ENCODE results near the gene TMEM200A.

Gene TMEM200A

DNA sequence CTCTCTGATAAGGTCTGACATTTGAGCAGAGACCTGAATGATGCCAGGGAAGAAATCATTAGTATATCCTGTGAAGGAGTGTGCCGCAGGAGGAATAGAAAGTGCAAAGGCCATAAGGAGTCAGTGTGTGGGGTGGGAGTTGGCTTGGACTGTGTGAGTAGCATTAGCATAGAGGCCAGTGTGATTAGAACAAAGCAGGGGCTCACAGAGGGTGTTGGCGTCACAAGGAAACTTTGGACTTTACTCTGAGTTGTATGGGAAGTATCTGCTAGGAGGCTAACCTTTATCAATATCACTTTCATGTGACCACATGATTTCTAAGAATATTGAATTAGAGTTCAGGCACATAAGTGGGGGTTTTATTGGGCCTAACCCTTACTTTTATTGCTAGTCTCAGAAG lies 12.1 kb downstream of the TMEM200A start:
- no peak for DNase-seq (ENCODE audit: low read depth)

DNA sequence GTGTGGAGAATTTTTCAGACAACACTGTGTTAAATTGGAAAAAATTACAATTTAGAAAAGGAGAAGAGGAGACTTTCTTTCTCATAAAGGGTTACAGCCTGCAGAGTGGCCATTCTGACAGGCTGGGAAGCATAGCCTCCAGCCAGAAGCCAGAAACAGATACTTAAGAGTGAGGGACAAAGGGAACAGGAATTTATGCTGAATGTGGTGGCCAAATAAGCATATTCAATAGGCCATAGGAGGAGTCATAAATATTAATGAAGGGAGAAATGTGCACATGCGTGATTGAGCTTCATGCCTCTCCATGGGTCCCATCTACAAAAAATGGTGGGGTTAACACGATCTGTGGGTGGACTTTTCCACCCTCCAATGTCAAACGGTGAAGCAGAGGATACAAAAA lies 13.4 kb downstream of the TMEM200A start:
- no peak for DNase-seq (ENCODE audit: low read depth)

DNA sequence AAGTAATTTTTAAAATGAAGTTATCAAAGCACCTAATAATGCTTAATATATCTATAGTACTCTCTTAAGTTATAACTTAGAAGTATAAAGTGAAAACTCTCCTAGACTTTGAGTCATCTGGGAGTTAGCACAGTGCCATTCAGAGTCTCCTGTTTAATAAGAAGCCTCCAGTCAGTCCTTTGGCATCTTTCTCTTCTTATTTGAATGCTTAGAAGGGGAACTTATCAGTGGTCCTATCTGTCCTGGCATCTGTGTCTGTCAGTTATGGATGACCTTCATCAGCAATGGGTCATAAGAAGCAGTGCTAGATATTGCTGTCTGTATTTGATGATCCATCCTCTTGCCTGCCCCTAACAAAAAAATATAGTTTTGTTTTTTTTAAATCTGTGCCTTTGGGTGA lies 15.2 kb downstream of the TMEM200A start:
- DNase-seq (ENCODE audit: low read depth) = no peak

DNA sequence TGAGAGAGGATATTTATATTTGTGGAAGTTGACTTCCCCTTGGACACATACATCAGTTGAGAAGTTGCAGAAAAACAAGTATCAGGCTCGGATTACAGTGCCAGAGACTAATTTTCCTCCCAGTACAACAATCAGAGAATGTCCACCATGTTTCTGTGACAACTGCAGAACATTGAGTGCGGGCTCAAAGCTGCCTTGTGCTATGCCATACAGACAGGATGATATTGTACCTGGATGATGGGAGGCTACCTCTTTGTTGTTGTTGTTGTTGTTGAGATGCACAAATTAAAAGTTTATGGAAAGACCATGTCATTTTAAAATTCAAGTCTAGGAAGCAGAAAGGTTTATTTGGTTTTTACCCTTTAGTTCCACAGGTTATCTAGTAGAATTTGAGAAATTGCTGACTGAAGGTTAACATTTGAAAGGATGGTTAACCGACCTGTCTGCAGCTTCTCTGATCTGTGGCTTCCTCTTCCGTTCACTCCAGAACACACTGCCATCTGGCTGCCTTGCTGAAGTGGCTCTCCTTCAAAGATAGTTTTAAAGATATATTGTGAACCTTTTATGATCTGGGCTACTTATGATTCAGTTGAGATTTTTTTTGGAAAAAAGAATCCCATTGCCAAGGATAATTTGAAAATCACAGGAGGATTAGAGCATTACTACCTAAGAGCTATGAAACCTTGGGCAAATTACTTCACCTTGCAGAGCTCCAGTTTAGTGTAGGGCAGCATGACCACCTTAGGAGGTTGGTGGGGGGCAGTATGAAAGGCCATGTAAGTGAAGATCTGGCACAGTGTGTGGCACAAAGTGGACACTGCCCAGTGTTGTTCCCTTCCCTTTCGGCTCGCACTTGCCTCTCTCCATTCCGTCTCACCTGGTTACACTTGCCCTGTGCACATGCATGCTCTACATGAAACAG lies 15.9 kb downstream of the TMEM200A start:
- no peak for DNase-seq (ENCODE audit: low read depth)

DNA sequence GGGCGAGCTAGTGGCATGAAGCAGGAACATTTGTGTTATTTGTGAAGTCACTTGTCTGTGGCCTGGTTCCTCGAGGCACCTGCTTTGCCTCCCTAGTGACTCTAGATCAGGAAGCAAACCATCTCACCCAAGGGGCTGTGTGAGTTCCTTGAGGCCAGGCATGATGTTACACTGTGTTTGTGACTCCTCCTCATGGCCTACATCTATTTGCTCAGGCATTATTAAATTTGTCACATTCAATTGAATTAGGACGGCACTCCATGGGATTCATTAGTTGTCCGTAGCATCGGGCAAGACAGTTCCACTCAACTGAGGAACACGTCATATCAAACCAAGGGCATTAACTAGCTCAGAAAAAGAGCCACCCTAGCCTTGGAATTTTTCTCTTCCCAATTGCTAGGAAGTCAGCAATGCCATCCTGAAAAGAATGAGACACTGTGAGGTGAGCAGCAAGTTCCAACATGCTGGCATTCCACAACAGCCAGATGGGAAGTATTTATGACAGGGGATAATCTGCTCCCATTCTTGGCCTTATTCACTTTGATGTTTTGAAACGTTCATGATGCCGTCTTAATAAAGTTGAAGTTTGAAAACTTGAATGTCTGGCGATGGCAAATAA lies 17.2 kb downstream of the TMEM200A start:
- no peak for DNase-seq (ENCODE audit: low read depth)

DNA sequence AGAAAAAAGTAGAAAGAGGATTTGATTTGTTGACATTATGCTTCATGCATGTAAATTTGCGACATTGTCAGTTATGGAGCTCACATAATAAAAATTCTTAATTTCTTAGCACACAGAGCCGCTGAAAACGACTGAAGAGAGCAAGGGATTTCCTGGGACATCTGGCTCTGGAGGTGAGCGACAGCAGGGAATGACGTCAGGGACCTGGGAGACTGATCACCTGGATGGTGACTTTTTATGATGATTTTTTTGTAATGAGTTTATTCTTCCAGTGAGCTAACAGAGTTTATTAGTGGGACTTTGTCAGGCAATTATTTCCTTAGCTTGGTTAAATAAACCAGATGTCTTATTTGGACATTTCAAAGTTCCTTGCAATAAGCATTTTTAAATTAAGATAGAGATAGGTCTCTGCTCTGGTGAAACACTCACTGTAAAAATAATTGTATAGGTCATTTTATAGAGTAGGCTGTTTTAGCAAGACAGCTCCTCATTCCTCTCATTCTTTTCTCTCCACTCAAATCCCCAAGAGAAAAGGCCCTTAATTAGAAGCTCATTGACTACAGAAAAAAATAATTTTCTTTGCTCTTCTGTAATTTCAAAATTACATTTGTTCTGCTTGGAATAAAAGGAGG lies 19.4 kb downstream of the TMEM200A start:
- DNase-seq (ENCODE audit: low read depth) = no peak

DNA sequence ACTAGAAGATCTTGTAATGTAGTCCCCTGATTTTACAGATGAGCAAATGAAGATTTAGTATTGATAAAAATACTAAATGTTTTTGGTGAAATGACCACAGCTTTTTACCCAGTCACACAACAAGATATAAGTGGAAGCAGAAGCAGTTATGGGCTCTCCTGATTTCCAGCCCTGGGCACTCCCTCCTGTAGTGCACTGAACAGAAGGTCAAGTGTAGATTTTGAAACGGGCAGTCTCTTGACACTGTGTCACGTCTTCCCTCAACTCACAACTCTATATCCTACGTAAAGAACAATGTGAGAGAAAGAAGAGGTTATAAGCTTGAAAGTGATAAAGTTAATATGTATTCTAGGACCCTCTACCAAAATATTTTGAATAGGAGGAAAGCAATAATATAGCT lies 23.3 kb downstream of the TMEM200A start:
- no peak for DNase-seq (ENCODE audit: low read depth)

DNA sequence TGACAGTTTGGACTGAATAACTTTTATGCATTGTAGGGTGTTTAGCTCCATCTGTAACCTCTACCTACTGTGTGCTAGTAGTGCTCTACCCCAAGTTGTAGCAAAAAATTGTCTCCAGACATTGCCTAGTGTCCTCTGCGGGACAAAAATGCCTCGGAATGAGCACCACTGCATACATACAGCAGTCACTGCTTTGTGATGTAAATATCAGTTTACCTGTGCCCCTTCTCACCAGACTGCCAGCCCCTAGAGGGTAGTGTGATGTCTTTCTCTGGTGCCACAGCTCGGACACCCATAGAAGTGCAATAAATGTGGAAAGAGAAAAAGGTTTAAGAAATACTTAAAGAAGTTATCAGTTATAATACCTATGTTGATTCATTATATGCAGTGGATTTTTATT lies 25.1 kb downstream of the TMEM200A start:
- no peak for DNase-seq (ENCODE audit: low read depth)

DNA sequence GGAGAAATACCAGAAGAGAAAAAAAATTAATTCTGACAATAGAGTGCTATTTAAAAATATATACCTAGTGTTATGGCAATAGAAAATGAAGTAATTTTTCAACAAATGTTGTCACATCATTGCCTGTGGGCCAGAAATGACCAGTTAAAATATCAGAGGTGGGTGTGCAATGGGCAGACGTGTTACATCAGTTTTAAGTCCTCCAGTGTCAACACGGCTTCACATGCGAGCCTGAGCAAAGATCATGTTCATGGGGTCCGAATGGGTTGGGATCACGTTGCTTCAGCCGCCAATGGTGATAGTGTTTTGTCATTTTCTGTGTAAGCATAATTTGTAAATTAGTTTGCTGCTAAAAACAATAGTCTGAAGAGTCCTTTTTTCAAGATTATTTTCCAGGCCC lies 27.5 kb downstream of the TMEM200A start:
- no peak for DNase-seq (ENCODE audit: low read depth)

DNA sequence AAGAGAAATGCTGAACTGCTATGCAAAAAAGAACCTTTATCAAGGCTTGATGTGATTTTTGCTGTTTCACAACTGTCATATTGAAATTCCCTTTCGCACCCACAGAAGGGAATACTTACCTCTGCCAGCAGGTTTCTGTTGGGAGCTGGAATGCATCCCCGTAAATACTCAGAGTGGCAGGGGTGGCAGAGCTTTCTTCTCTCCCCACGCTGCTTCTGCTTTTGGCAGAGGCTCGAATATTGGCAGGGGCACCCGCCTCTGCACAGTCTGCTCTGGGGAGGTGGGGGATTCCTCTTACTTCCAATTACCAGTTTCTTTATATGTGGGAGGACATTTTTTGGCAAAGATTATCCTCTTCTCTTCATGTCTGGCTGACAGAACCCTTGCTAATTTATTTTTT lies 28.4 kb downstream of the TMEM200A start:
- no peak for DNase-seq (ENCODE audit: low read depth)

DNA sequence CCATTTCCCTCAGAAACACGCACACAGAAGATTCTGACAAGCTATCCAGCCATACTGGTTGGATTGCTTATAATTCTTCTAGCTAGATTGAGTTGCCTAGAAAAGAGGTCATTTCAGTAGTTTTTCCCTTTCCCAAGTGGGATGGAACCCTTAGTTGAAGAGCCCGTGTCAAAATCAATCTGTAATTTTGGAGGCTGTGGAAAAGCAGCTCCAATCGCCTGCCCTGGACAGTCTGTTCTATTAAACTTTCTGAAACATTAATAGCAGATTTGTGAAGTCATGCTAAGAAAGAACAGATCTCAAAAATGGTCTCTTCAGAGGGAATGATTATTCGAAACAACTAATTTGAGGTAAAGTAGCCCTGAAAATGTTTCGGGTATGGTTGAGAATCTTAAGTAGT lies 29.3 kb downstream of the TMEM200A start:
- no peak for DNase-seq (ENCODE audit: low read depth)

DNA sequence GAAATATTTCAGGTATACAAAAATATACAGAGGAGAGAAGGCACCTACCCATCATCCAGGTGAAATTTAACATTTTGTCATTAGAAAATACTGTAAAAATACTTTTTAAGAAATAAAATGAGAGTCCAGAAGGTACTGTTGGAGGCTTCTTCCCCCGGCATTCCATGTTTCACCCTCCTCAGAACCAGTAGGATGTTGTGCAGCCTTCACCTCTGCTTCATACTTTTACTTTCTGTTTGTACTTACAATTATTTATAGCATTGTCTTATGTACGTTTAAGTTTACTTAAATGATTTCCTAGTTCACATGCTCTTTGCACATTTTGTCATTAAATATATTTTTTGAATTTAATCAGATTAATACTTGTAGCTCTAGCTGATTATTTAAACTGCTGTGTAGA lies 30.9 kb downstream of the TMEM200A start:
- DNase-seq (ENCODE audit: low read depth) = no peak

DNA sequence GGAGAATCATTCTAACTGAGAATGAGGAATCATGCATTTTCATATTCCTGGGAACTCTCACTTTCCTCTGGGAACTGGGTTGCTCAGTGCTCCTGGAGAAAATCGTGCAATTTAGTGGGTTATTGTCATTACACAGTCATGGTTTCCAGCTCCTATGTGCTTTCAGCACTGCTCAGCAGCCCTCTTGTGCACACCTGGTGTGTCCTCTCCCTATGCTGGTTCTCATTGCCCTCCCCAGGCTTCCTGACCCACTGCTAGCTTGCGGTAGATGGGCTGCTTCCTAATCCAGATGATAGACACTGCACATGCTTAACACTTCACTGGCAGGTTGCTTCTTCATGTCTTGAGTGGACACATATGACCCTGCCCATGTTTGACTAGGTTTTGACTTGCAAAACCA lies 39.7 kb downstream of the TMEM200A start:
- no peak for DNase-seq (ENCODE audit: low read depth)

DNA sequence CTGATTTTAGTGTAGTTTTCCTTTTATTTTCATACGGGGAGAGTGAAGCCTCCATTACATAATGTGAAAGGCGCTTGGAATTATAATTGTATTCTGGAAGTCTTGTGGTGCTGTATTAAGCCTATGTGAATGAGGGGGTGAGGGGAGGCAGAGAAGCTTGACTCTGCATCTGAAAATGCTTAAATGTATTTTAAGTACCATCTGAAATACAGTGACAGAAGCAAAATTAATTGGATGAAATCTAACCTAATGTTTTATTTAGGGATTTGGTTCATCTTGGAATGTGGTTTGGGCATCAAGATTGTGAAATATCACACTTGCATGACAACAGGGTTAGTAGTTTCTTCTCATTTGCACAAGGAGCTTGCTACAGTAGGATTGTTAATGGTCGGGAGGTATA lies 41.2 kb downstream of the TMEM200A start:
- no peak for DNase-seq (ENCODE audit: low read depth)

DNA sequence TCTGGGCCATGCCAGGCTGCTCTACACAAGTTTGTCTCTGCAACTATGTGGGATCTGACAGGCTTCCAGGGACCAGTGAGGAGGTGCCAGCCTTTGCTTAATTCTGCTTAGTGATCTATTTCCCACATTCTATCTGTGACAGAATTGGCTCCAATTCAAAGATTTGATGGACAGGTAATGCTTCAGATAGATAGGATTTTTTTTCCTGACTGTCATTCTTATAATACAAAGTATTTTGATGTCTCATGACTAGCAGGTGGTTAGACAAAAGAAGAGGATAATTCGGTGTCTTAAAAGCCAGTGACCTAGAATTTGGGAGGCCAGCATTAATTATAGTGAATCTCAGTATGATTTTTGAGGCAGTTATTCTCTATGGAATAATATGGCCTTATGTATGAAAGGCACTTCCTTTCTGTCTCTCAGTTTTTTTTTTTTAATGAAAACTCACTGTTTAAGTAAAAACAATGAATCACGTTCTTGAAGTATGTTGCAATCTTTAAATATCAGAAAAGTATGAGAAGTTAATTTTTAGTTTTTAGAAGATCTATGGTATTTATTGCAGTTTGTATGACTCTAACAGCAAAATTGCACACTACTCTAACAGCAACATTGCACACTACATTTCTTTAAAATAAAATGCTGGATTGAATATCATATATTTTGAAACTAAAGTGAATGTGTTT lies 43.7 kb downstream of the TMEM200A start:
- no peak for DNase-seq (ENCODE audit: low read depth)

DNA sequence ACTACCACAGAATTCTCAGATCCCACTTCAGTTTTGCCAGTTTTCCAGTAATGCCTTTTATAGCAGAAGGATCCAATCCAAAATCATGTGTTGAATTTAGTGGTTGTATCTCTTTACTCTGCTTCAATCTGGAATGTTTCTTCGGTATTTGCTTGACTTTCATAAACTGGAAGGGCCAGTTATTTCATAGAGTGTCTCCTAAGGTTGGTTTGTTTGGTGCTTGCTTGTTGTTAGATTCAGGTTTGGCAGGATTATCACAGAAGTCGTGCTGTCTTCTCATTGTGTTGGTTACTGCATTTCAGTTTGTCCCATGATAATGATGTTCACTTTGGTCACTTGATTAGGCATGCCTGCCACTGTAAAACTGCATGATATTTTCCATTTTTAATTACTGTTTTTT lies 45.7 kb downstream of the TMEM200A start:
- no peak for DNase-seq (ENCODE audit: low read depth)

DNA sequence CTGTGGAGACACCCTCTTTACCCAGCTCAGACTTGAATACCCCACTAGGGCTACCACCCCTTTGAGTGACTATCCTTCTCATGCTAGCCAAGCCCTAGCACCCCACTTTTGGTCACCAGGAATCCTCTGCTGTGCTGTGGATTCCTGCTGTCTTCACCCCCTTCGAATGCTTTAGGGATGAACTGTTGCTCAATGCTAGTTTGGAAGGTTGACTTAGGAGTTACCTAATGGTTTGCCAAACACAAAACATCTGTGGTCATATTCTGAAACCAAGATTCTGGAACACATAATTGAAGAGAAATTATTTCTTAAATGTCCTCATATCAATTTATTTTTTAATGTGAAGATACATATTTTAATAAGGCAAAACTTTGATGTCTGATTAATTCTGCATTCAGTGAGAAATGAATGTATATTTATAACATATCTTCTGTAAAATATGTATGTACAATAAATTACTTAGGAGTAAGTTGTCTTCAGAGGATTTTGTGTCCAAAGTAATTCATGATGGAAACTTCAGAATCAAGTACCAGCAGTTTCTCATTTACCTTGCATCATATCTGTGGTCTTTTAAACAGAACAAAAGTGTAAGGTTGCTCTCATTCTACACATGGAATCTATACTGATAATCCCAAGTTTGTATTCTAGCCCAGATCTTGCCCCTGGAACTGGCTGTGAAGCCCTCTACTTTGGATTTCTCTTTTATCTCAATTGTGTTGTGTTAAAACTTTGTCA lies 46.9 kb downstream of the TMEM200A start:
- DNase-seq (ENCODE audit: low read depth) = no peak

DNA sequence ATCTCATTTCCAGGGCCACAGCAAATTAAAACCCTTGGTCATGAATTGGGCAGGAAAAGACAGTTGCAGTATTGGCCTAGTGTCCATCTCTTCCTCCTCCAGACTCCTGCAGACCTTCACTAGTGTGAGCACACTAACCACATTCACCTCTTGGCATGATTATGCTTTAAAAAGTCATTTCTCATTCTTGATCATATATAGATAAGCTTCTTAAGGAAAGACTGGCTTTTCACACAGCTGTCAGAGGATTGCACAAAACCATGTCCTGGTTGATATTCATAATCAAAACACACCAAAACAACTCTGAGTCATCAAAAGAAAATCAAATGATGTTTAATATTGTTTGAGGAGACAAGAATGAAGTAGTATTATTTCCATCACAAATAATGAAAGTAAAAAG lies 52.1 kb downstream of the TMEM200A start:
- no peak for DNase-seq (ENCODE audit: low read depth)

DNA sequence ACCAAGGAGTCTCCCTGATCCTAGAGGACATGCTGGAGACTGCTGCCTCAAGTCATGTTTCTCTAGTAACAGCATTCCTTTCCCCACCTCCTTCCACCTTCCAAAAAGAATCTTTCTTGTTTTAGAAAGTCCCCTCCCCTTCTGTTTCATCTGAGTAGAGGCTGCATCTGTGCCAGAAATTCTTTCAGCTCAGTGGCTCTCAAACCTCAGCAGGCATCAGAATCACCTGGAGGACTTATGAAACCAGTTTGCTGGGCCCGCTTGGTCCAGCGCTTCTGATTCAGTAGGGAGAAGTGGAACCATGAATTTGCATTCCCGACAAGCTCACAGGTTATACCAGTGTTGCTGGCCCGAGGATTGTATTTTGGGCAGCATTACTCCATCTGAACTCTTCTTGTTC lies 55.1 kb downstream of the TMEM200A start:
- DNase-seq (ENCODE audit: low read depth) = no peak

DNA sequence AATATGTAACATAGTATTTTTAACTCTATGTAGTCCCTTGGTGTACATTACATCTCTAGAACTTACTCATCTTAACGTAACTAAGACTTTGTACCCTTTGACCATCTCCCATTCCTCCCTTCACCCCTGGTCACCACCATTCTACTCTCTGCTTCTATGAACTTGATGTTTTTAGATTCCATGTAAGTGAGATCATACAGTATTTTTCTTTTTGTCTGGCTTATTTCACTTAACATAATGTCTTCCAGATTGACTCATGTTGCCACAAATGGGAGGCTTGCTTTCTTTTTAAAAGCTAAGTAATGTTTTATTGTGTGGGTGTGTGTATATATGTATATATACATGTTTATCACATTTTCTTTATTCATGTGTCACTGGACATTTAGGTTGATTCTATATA lies 55.8 kb downstream of the TMEM200A start:
- no peak for DNase-seq (ENCODE audit: low read depth)

DNA sequence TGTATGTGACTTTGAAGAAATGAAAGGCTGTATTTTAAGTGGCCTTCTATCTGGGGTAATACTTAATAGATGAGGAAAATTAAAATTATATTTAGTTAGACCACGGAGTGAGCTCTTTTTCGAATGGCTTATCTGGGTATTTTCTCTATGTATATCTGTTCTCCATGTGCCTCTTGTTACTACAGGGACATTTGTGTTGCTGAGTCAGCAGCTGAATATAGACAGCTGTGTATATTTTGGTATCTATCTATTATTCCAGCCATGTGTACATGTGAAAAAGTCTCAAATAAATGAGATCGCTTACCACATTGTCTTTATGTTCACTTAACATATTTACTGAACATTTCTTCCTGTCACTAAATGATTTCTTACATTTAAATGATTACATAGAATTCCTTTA lies 57.2 kb downstream of the TMEM200A start:
- no peak for DNase-seq (ENCODE audit: low read depth)

DNA sequence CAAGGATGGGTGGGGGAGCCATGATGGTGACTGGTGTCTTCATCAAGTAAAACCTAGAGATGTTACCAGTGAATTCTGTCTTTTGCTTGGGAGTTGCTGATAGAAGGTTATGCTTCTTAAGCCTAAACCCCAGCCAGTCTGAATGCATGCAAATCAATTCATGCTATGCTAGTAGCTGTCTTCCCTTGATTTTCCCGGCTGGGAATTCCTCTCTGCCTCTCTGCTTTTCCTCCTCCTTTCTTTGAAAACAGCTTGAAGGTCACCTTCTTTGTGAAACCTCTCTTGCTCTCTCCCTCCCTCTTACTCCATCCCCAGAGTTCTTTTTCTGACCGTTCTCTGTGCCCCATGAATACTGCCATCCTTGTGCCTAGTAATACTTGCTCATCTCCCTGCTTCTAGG lies 58.9 kb downstream of the TMEM200A start:
- no peak for DNase-seq (ENCODE audit: low read depth)
